DND-41 (cell line): ENCODE results near the gene SCRN2.

Source experiments
- CTCF ChIP-seq: IDR thresholded peaks from 2 replicates; pipeline ENCODE4 v1.5.1; 2012; ENCODE audit warnings: borderline replicate concordance, low read length, moderate library complexity, mild to moderate bottlenecking; ENCODE audit not compliant: poor library complexity, severe bottlenecking; ENCODE audit errors: extremely low read depth
- EZH2 ChIP-seq: IDR thresholded peaks from 3 replicates; pipeline ENCODE4 v1.6.1; 2012; ENCODE audit warnings: borderline replicate concordance, low read depth, mild to moderate bottlenecking, moderate library complexity, low read length, inconsistent platforms; ENCODE audit not compliant: severe bottlenecking

- no peak for TF ChIP-seq CTCF
- TF ChIP-seq EZH2 = no peak
Observed at GRCh38 chr17:47882695-47883588, 41.9 kb upstream of the SCRN2 start.
